Tibial artery (tissue), 4 donors: Measurements from ENCODE around the gene MTX2.

Experiments used
- DNase-seq, 2 donors: peaks; one replicate each; pipeline ENCODE4 v3.0.0-alpha.2; 2019
- H3K27ac ChIP-seq, 2 donors: fragments of 200-600 bp; sonication (generic) in 1 of 2; 1 replicate in 1 of 2; 2 replicates in 1 of 2; pipeline ENCODE4 v1.5.1; 2018 to 2019; ENCODE audit warnings: mild to moderate bottlenecking in 1 of 2
- H3K27me3 ChIP-seq, 2 donors: fragments of 200-600 bp; sonication (generic) in 1 of 2; one replicate each; pipeline versions ENCODE4 v1.5.1 to v1.6.0; 2016 to 2019
- H3K36me3 ChIP-seq, 3 donors: fragments of 200-600 bp; sonication (generic) in 2 of 3; one replicate each; pipeline ENCODE4 v1.5.1; 2016 to 2019; ENCODE audit warnings: mild to moderate bottlenecking in 2 of 3
- H3K4me1 ChIP-seq, 4 donors: fragments of 200-600 bp; sonication (generic) in 2 of 4; 1 replicate in 3 of 4; 2 replicates in 1 of 4; pipeline ENCODE4 v1.5.1; 2016 to 2019
- H3K4me3 ChIP-seq, 2 donors: fragments of 200-600 bp; sonication (generic) in 1 of 2; 1 replicate in 1 of 2; 2 replicates in 1 of 2; pipeline ENCODE4 v1.5.1; 2018 to 2019; ENCODE audit warnings: mild to moderate bottlenecking in 2 of 2
- H3K9me3 ChIP-seq, 3 donors: fragments of 200-600 bp; sonication (generic) in 1 of 3; one replicate each; pipeline ENCODE4 v1.5.1; 2016 to 2019
- intact Hi-C: fragments of 100-400 bp; cut with DNase I; formaldehyde crosslinking; loops from one replicate; pipeline ENCODE4 v1.15.0; 2023; ENCODE audit warnings: low total_unique reads
- TF ChIP-seq, protein P1 (sequence below), 2 experiments: fragments of 200-600 bp in 1 of 2; fragments of 450-650 bp in 1 of 2; IDR thresholded peaks; one replicate each; pipeline ENCODE4 v1.5.1; 2017 to 2019; ENCODE audit warnings: antibody characterized with exemption in 2 of 2, mild to moderate bottlenecking in 1 of 2, moderate library complexity in 1 of 2

MTX2 gene

DNA sequence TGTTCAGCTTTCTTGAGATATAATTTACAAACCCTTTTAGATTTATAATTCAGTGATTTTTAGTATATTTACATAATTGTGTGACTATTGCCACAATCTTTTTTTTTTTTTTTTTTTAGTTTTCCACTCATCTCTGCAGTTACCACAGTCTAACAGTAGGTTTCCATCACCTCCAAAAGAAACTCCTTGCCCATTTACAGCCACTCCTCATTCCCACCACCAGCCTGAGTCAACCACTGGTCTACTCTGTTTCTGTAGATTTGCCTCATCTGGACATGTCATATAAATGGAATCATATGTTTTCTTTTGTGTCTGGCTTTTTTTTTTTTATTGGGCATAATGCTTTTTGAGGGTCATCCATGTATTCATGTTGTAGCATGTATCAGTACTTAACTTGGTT lies 16.1 kb downstream of the MTX2 start:
- DNase-seq, result no peak
- TF ChIP-seq, protein P1, sequence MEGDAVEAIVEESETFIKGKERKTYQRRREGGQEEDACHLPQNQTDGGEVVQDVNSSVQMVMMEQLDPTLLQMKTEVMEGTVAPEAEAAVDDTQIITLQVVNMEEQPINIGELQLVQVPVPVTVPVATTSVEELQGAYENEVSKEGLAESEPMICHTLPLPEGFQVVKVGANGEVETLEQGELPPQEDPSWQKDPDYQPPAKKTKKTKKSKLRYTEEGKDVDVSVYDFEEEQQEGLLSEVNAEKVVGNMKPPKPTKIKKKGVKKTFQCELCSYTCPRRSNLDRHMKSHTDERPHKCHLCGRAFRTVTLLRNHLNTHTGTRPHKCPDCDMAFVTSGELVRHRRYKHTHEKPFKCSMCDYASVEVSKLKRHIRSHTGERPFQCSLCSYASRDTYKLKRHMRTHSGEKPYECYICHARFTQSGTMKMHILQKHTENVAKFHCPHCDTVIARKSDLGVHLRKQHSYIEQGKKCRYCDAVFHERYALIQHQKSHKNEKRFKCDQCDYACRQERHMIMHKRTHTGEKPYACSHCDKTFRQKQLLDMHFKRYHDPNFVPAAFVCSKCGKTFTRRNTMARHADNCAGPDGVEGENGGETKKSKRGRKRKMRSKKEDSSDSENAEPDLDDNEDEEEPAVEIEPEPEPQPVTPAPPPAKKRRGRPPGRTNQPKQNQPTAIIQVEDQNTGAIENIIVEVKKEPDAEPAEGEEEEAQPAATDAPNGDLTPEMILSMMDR (IDR thresholded peaks at IDR 0.05), result no peak

DNA sequence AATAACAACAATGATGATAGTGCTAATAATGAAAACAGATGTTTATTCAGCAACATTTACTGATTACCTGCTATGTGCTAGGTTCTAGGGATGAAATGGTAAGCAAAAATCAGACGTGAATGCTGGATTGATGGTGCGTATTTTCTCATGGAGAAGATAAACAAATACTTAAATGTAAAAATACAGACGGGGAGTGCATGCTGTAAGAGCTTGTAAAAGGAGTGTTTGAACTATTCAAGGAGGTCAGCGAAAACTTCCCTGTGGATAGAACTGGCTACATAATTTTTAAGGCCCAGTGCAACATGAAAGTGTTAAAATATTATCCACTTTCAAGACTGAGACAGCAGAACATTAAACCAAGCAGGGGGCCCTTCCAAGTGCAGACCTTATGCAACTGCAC lies 22.1 kb downstream of the MTX2 start:
- TF ChIP-seq, protein P1 (IDR thresholded peaks at IDR 0.05), result no peak
- Histone ChIP-seq H3K27ac (no peak overlapping the region), H3K4me1 (no peaks in the 10 kb centered on the region), H3K9me3 (no peaks in the 10 kb centered on the region), H3K27me3 (no peaks in the 10 kb centered on the region), H3K36me3 (no peaks in the 10 kb centered on the region), H3K4me3 (no peak overlapping the region)
- no peak for DNase-seq
- intact Hi-C loops, result no loop called here

More for the DNA sequence above, 16.1 kb downstream of the MTX2 start:
- intact Hi-C loops, result no loop called here
- no peaks in the 10 kb centered on the region for H3K36me3 ChIP-seq
- no peaks in the 10 kb centered on the region for H3K9me3 ChIP-seq
- no peaks in the 10 kb centered on the region for H3K27me3 ChIP-seq
- no peak overlapping the region for H3K27ac ChIP-seq
- peaks cover 0 to 14% (median 0%) of the 10 kb centered on the region in 4 donors for H3K4me1 ChIP-seq
- H3K4me3 ChIP-seq, result no peak overlapping the region

DNA sequence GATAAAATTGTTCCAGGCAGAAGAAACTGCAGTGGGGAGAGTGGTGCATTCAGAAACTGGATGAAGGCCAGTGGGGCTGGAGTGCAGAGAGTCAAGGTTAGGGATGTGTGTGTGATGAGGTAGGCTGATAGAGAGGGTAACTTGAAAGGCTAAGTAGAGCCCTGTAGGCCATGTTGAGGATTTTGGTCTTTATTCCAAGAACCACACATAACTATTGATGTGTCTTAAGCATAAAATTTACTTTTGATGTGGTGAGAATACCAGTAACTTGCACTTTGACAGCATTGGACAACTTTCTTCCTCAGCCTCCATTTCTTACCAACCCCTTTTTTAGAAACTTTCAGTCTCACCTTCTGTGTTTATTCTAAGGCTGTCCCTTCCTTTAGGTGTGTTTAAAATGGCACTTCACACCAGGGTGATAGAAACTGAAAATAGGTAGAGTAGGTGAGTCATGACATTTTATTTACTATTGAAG lies 22.6 kb downstream of the MTX2 start:
- Histone ChIP-seq H3K4me3 (no peak overlapping the region), H3K4me1 (no peaks in the 10 kb centered on the region), H3K27me3 (no peaks in the 10 kb centered on the region), H3K36me3 (no peaks in the 10 kb centered on the region), H3K9me3 (no peaks in the 10 kb centered on the region), H3K27ac (no peak overlapping the region)
- DNase-seq, result no peak
- intact Hi-C loops, result no loop called here
- TF ChIP-seq, protein P1 (IDR thresholded peaks at IDR 0.05), result no peak

GRCh38 chr2:176292608-176293007 lies 23.4 kb downstream of the MTX2 start:
- Histone ChIP-seq H3K27me3 (no peaks in the 10 kb centered on the region), H3K9me3 (no peaks in the 10 kb centered on the region), H3K4me3 (no peak overlapping the region), H3K4me1 (no peaks in the 10 kb centered on the region), H3K27ac (no peak overlapping the region), H3K36me3 (no peaks in the 10 kb centered on the region)
- TF ChIP-seq, protein P1 (IDR thresholded peaks at IDR 0.05), result no peak
- intact Hi-C loops, result no loop called here
- DNase-seq, result no peak

GRCh38 chr2:176293334-176293733 lies 24.1 kb downstream of the MTX2 start:
- H3K36me3 ChIP-seq, result no peaks in the 10 kb centered on the region
- no peak overlapping the region for H3K4me3 ChIP-seq
- TF ChIP-seq, protein P1 (IDR thresholded peaks at IDR 0.05), result no peak
- H3K4me1 ChIP-seq, result no peaks in the 10 kb centered on the region
- no peak for DNase-seq
- H3K9me3 ChIP-seq, result no peaks in the 10 kb centered on the region
- H3K27me3 ChIP-seq, result no peaks in the 10 kb centered on the region
- H3K27ac ChIP-seq, result no peak overlapping the region
- intact Hi-C loops, result no loop called here

DNA sequence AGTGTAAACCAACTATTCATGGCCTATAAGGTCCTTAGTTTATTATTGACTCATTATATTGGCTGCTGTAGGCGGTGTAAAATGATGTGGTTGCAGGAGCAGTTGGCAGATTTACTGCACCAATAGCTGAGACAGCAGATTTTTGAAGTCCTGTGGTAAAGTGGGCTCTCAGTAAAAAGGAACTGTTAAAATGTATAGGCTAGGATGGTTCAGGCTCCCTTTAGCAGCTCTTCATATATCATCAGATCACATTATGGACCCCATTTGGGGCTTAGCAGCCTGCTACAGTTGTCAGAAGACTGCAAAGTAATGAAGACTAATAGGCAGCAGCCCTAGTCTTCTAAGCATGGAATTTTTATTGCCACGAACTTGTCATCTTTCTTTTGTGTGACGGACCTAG lies 27.8 kb downstream of the MTX2 start:
- no peak overlapping the region for H3K27ac ChIP-seq
- TF ChIP-seq, protein P1 (IDR thresholded peaks at IDR 0.05), result no peak
- DNase-seq, result no peak
- intact Hi-C loops, result no loop called here
- no peaks in the 10 kb centered on the region for H3K9me3 ChIP-seq
- H3K36me3 ChIP-seq, result no peaks in the 10 kb centered on the region
- H3K4me1 ChIP-seq, result no peaks in the 10 kb centered on the region
- H3K27me3 ChIP-seq, result no peaks in the 10 kb centered on the region
- H3K4me3 ChIP-seq, result no peak overlapping the region
